DMS153 (cell line): ENCODE measurements around the gene PMS2.
A peak's percentile ranks its signal among the peaks of the same experiment; 100 is the strongest.
"Not testable (repeated sequence)": the region's sequence is repeated elsewhere in the genome, so short reads cannot be mapped to it uniquely, and the experiment has no call there.

Experiments
- DNase-seq: peaks from one replicate; lab custom pipeline; 2025; lab: John Stamatoyannopoulos, UW

PMS2 gene, protein sequence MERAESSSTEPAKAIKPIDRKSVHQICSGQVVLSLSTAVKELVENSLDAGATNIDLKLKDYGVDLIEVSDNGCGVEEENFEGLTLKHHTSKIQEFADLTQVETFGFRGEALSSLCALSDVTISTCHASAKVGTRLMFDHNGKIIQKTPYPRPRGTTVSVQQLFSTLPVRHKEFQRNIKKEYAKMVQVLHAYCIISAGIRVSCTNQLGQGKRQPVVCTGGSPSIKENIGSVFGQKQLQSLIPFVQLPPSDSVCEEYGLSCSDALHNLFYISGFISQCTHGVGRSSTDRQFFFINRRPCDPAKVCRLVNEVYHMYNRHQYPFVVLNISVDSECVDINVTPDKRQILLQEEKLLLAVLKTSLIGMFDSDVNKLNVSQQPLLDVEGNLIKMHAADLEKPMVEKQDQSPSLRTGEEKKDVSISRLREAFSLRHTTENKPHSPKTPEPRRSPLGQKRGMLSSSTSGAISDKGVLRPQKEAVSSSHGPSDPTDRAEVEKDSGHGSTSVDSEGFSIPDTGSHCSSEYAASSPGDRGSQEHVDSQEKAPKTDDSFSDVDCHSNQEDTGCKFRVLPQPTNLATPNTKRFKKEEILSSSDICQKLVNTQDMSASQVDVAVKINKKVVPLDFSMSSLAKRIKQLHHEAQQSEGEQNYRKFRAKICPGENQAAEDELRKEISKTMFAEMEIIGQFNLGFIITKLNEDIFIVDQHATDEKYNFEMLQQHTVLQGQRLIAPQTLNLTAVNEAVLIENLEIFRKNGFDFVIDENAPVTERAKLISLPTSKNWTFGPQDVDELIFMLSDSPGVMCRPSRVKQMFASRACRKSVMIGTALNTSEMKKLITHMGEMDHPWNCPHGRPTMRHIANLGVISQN

DNA sequence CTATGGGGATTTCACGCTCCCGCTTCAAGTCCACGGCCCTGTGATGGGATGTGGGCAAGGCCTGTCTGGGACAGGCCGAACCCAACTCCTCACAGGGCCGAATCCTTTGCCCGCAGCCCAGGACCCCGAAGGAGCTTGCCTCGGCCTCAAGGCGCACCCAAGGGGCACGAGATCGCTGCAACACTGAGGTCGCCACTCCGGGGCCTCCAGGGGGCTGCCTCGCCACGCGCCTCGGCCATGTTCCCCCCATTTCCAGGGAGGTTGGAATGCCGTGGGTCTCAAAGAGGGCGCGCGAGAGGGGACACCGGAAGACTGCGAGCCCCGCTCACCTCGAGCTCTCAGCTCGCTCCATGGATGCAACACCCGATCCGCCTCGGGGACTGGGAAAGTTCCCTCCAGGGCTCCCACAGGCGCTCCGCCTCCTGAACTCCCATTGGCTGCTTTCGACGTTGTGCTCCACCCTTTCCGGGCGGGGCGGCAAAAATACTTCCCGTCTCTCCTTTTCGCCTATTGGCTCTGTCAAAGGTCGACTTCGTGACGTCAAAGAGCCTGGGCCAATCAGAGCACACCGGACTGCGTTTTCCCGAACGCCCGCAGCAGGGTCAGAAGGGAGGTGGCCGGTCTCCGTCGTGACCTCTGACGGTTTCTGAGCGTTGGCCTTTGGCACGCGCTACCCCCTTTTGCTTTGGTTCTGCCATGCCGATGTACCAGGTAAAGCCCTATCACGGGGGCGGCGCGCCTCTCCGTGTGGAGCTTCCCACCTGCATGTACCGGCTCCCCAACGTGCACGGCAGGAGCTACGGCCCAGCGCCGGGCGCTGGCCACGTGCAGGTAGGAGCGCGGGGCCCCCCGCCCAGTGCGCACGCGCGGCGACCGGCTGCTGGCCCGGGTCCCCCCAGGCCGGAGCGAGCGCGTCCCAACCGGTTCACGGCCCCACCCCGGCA, at the start of gene PMS2, which contains the start of gene AIMP2:
TSS of gene PMS2 (minus strand) at position 382 of the 944 bp plus-strand sequence. CDS start at position 352, 30 bp downstream.
TSS of gene AIMP2 (plus strand) at position 605 of the 944 bp plus-strand sequence. CDS start at position 697, 92 bp downstream.
- peak; percentile 99 for DNase-seq

DNA sequence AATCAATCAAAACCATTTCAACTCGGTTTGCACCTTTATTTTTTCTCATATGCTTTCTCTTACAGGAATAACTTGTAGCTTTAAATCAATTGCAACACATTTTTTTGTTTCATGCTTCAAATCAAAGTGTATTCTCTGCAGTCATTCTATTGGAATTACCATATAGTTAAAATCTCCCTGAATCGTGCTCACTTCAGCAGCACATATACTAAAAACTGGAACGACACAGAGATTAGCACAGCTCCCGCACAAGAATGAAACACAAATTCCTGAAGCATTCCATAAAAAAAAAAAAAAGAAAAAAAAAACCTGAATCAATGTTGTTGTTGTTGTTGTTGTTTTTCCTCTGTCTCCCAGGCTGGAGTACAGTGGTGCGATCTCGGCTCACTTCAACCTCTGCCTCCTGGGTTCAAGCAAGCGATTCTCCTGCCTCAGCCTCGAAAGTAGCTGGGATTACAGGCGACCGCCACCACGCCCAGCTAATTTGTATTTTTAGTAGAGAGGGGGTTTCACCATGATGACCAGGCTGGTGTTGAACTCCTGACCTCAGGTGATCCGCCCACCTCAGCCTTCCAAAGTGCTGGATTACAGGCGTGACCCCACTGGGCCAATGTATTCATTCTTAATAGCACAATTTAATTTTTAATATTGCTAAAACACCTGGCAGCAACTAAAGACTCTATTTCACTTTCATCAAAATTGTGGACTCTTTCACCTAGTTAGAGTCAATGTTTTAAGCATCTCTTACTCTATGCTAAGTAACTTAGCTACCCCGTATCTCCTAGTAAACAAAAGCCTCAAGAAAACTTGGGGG, 48.7 kb upstream of the PMS2 start:
- DNase-seq: no peak

DNA sequence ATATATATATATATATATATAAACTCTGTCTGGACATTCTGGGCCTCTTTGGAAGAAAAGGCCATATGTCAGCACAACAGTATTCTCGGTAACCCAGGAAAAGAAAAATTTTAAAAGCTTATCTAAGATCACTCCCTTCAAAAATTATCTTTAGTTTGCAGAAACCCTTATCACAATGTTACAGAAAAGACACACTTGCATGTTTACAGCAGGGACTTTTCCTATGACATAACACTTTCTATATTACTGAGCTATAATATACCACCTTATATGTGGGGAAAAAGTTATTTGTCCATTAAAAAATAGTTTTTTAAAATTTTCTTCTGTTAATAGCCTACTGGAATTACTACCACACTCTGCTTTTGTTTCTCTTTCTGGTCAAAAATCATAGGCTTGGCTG, 47.8 kb upstream of the PMS2 start:
- no peak for DNase-seq

DNA sequence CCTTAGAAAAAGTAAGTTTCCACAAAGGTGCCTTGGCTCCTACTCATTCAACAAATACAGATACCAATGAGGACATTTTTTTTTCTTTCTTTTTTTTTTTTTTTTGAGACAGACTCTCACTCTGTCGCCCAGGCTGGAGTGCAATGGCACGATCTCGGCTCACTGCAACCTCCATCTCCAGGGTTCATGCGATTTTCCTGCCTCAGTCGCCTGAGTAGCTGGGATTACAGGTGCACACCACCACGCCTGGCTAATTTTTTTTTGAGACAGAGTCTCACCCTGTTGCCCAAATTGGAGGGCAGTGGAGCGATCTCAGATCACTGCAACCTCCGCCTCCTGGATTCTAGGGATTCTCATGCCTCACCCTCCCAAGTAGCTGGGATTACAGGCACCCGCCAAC, 42.3 kb upstream of the PMS2 start:
- DNase-seq: not testable (repeated sequence)

DNA sequence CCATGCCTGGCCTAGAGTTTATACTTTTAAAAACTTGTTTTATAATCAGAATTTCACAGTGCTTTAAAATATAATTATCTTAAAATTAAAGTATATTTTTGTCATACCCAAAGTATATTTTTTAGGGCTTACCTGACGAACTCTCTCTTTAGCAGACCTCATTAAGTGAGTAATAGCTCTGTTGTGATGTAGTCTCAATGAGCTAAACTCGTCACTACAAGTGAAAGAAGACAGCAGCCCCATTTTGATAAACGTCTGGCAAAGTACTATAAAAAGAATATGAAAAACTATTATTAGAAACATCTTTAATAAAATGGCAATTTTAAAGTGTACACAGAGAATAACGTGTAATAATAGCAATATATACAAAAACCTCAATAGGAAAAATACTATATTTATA, 40.9 kb upstream of the PMS2 start:
- DNase-seq: no peak

DNA sequence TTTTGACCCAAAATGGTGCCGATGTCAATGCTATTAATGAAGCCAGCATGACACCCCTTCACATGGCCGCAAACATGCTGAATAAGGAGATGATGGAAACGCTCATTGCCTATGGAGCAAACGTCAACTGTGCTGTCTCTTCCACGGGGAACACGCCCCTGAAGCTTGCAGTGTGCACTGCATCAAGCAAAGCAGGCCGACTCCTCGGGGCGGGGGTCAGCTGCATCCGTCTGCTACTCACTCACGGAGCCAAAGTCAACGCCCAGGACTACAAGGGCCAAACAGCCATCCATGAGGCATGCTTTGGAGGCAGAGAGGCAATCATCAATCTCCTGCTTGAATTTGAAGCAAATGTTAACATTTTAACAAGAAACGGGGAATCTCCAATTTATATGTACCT, 26.8 kb upstream of the PMS2 start:
- DNase-seq: no peak

DNA sequence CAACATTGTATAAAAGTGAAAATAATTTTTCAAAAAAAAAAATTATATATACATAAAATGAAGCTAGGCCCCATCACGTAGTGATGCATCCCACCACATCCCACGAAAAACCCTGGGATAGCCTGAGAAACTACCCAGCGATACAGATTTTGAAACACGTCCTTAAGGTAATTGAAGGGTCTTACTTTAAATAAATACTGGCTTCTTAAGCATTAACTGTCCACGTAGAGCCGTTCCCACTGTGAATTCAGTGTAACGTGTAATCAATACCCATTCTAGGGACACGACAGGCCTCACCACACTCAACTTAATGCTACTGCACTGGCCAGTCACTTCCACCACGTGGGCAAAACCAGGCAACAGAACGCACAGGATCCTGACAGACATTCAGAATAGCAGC, 26.3 kb upstream of the PMS2 start:
- DNase-seq: no peak

DNA sequence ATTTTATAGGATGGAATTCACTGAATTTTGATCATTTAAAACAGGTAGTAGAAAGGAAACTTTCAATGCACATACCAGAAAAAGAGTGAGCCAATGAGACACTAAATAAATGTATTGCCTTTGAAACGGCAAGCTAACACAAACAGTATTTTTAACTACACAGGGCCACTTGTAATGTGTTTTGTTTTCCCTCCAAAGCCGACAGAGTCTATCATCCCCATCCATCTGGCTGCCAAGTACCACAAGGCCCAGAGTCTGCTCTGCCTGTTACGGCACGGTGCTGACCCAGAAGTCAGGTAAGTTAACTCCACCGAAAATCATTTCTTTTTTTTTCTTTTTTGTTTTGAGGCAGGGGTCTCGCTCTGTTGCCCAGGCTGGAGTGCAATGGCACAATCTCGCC, 23.8 kb upstream of the PMS2 start:
- DNase-seq: no peak

DNA sequence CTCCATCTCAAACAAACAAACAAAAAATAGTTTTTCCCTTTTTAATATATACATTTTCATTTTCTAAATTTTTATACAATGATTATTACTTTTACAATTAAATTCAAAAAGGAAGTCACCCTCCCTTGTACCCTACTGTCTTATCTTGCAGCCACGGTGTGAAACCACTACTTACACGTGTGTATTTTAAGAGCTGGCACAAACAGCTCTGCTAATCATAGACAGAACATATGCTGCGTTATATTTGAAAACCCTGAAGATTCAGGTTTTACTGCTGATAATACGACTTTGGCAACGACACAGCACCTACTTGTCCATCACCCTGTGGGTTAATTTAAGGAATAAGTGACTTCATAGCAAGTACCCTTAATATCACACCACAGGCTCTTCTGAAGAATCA, 23.3 kb upstream of the PMS2 start:
- no peak for DNase-seq

DNA sequence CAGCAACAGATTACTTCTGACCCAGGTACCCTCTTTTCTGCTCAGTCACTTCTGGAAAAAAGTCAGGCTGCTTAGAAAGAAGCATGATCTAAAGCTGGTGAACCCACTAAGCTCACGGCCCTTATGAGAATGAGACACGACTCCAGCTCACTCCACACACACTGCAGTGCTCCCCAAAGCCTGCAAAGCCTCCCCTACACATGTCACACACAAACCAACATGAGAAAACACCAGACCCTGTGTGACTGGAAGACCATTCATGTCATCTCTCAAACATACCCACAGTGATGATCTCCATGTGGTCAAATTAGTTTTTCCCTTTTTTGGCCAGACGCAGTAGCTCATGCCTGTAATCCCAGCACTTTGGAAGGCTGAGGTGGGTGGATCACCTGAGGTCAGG, 22.7 kb upstream of the PMS2 start:
- DNase-seq: no peak

DNA sequence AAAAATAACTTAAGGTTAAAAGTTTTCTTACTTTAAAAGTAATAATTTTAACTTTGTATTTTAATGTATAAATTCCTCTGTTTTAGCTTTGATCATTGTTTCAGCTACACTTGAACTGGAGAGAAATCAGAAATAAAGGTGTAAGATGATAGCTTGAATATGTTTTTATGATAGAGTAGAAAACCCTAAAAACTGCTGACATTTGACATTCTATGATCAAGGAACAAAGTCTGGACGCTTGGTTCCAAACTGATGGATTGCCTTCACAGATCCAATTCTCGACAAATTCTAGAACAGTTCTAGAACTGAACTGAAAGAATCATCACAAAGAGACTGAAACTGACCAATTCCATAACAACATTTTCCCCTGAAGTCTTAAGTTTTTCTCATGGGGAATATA, 22.1 kb upstream of the PMS2 start, which contains the start of gene ANKRD61:
TSS of gene ANKRD61 (plus strand) at position 389 of the 400 bp plus-strand sequence. CDS start at position 389, 0 bp downstream.
- DNase-seq: no peak

DNA sequence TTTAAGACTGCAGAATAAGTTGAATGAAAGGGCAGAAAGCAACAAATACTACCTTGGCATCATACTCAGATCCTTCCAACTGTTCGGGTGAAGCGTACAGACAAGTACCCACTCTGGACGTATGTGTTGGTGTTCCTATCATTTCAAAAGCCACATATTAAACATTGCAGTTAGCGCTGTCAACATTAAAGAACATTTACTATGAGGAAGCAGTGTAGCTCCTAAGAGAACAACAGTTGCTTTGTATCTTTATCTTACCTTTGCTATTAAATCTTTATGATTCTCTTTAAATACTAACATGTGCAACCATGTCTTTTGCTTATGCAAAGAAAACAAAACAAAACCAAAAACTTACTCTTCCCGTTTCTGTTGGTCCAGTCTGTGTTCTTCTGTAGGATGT, 19.7 kb upstream of the PMS2 start:
- no peak for DNase-seq

DNA sequence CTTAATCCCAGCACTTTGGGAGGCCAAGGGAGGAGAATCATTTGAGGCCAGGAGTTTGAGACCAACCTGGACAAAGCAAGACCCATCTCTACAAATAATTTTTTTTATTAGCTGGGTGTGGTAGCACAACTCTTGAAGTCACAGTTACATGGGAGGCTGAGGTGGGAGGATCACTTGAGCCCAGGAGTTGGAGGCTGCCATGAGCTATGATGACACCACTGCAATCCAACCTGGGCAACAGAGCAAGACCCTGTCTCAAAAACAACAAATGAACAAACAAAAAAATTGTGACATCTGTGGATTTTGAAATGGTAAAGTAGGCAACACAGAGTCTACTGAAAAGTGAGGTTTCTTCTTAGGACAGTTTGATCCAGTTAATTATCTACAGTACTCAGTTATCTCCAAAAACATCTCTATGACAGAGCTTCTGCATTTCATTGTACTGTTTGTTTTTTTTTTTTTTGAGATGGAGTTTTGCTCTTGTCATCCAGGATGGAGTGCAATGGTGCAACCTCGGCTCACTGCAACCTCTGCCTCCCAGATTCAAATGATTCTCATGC, 19.0 kb upstream of the PMS2 start:
- DNase-seq: no peak

DNA sequence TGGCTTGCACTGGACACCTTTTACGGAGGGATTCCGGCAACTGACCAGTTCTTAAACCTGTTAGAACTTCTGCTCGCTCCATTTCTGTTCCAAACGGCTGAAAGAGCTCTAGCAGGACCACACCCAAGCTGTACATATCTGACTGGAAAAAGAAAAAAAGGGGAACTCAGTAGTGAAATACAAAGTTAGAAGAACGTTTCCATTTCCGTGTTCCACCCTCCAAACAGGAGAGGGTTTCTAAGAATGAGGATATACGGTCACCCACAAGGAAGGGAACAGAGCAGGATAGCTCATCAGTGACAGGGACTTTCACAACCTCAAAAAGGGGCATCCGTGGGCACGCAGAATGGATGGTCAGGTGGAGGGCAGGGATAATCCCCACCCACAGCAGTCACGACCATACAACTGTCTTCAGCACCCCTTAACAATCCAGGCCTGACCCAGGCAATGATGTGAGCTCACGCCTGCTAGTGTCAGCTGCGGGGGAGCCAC, 18.0 kb upstream of the PMS2 start:
- DNase-seq: no peak

DNA sequence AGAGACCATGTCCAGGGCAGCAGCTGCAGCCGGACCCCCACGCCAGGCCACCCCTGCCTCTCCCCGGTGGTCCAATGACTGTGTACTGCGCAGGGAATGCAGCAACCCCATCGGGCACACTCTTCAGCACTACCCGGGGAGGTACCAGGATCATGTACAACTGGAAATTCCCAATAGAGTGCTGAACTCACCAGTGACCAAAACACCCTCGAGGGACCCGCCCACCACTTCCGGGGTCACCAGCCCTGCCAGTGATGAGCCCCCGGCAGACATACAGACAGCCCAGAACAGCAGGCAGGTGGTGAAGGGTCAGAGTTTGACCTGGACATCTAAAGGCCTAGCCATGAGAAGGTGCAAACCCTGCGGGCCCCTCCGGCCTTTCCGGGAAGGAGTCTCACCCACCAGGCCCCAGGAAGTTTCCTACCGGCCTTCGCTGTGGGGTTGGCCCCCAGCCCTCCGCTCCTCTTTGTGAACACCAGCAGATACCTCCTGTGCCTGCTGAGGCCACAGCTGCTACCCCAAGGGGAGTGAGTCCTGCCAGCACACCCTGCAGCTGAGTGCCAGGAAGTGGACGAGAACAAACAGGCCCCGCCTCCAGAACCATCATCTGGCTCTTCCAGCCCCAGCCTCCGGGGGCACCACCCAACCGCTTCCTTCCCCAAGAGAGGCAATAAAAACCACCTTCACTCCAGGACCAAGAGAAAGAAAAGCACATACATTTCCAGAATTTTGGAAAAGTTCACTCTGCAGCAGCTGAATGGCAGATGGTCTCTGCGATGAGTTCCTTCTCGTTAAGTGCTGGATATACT, 17.4 kb upstream of the PMS2 start:
- DNase-seq: no peak

DNA sequence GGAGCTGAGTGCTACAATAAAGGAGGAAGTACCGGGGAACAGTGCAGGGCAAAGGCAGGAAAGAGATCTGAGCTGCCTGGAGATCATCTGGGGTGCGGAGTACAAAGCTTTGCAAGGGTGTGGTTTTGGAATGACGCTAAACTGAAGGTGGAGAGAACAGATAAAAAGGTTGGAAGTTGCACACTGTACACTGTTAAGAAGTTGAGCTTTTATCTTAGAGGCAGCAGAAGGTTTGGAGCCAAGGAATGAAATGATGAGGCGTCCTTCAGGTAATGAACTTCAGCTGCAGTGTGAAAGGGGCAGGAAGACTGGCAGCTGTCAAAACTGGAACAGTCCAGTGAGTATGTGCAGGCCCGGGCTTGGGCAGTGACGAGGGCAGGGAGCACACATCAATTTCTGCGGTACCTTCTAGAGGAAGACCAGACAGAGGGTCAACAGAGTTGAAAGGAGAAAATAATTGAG, 15.2 kb upstream of the PMS2 start:
- no peak for DNase-seq

DNA sequence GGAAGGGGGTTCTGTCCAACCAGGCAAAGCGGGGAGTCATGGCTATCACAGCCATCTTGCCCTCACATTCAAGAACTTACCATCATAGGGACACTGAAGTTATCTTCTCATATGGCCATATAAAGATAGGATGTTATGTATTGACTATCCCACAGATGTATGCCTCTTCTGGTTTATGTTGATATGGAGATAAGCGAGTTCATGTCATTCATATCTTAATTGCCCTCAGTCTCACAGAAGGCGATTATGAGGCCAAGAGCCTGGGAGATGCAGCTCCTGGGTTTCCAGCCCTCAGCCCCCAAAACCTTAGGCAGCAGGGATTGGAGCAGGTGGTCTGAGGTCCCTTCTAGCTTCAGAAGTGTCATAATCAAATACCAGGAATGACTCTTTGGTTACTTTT, 13.9 kb upstream of the PMS2 start:
- DNase-seq: no peak

DNA sequence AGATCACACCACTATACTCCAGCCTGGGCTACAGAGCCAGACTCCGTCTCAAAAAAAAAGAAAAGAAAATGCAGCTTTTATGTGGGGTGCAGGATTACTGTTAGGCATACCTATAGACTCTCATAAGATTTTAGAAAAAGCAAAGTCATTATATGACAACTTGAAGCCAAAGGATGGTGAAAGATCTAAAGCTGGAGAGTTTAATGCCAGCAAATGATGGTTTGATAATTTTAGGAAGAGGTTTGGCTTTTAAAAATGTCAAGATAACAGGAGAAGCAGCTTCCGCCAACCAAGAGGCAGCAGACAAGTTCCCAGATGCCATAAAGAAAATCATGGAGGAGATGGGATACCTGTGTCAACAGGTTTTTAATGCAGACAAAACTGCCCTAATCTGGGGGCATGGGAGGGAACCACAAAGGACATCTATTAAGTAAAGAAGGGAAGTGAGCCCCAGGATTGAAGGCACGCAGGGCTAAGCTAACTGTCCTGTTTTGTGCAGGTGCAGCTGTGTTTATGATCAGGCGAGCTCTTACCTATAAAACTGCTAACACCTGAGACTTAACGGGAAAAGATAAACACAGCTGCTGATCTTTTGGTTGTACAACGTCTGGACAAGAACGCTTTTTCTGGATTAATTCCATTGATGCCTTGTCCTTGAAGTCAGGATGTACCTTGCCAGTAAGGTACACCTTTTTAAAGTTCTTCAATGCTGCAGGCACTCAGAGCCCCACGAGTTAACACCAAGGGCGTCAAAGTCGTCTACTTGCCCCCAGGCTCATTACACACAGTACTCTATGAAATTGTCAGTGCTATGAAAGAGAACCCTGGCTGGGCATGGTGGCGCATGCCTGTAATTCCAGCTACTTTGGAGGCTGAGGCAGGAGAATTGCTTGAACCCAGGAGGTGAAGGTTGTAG, 11.8 kb upstream of the PMS2 start:
- peak; percentile 82 for DNase-seq

DNA sequence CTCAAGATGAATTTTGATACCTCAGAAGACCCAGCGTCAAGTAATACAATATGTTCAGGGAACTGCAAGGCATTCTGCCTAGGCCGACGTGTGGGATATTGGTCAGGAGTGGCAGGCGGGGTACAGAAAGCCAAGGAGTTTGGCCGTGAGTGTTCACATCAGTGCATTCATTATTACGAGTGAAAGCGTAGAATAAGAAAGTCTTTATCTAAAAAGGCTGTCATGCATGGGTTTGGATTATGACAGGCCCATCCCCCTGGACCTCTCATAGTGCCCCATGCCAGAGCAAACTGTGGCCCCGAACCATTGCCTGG, 7.8 kb upstream of the PMS2 start:
- DNase-seq: no peak
